Activated CD8-positive, alpha-beta memory T cell treated with anti-CD3 and anti-CD28 coated beads, Interleukin-2, amount 50 U/mL, for 24 hours (primary cell): ENCODE results near the gene AGAP6.
"Not testable (repeated sequence)": the region's sequence is repeated elsewhere in the genome, so short reads cannot be mapped to it uniquely, and the experiment has no call there.

Source experiments
- DNase-seq: peaks from one replicate; pipeline ENCODE4 v3.0.0-alpha.2; 2020; ENCODE audit errors: extremely low read depth

The AGAP6 gene

DNA sequence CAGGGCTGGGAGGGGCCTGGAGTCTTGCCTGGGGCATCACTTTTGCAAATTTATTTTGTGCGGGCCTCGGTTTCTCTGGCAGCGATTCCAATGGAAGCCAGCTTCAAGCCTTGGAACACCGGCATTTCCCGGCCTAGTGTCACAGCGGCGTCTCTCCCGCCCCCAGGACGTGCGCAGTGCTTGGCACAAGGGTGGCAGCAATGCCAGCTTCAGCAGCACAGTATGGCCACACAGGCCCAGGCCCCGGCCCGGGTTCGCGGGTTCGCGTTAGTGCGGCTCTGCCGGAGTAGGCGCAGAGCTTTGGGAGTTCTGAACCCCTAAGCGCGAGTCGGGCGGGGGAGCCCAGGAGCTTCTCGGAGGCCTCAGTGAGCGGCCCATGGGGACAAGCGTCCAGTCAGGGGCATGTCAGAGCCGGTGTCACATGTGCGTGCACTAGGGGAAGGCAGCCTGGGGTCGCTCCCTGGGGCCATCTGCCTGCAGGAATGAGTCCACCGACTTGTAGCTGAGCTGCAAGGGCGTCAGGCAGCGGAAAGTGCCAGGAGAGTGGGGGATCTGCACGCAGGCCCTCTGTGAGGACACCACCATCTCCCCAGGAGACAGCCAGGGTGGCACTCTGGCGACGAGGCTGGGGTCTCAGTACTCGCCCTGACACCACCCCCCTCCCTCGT is 36.6 kb downstream of the AGAP6 start:
- DNase-seq, result not testable (repeated sequence)

DNA sequence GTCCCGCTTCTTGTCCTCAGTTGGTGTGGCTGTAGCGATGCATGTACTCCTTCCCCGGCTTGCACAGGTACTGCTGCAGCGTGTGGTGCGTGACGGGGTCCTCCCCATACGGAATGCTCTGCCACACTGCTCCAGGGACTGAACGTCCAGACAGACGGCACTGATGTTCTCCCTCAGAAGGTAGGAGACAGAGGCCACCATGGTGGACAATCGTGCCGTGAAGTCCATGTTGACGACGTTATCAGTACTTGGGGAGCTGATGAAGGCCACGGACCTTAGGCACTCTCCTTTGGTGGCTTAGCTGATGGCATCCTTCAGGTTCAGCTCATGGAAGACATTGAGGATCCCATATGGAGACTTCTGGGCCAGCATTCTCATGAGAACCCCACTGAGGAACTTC is 37.4 kb downstream of the AGAP6 start:
- DNase-seq, result no peak

- DNase-seq, result no peak
Measured at GRCh38 chr10:50027195-50027594, 39.0 kb downstream of the AGAP6 start.

DNA sequence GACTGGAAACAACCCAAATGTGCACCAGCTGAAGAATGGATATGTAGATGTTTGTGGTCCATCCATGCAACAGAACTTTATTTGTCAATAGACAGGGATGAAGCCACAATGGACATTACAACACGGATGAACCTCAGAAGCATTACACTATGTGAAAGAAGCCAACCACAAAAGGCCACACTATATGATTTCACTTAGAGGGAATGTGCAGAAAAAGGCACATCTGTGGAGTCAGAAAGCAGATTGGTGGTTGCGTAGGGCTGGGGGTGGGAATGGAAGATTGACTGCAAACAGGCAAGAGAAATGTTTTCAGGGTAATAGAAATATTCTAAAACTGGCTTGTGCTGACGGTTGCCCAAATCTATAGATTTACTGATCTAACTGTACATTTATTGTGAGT is 45.3 kb downstream of the AGAP6 start:
- no peak for DNase-seq

DNA sequence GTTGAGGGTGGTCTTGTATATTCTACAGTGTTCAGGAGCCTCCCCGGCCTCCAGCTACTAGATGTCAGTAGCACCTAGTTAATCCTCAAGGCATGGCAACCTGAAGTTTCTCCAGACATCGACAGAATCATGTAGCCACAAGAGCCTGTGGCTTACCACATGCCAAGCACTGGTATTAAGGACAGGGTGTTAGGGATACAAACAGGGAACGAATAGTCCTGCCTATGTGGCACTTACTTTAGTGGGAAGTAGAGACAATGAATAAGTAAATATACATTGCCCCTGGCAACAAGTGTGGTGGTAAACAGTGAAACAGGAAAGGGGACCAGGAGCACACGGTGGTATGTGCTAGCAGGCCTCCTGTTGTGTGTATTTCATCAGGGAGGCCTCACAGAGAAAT is 47.1 kb downstream of the AGAP6 start:
- not testable (repeated sequence) for DNase-seq

DNA sequence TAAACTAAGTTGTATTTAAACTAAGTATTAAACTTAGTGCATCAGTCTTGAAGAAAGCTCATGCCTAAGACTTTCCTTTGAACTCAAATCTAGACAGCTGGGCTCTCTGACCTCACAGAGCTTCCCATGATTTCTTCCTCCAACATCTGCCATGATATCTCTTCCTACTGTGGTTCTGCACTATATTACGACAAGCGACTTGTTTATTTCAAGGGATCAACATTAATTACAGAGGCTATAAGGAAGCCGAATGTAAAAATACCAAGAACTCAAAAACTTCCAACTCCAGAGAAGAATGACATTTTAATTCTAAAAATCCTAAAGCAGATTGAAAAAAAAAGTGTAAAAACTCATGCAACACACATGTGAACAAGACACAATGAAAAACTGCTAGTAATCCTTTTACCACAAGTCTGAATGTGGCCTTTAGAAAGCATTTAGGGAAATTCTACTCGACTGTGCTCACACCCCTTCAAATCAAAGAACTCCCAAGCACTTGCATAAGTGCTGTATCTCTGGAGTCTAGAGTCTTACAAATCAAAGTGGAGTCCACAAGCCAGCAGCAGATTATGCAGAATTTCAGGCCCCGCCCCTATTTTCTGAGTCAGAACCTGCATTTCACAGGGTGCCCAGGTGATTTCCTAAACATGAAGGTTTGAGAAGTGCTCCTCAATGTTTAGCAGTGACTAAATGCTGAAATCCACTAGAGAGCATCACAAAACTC is 56.9 kb downstream of the AGAP6 start:
- DNase-seq, result no peak

- DNase-seq, result not testable (repeated sequence)
Measured at GRCh38 chr10:50046457-50046856, 58.3 kb downstream of the AGAP6 start.

GRCh38 chr10:50047594-50047993 is 59.4 kb downstream of the AGAP6 start:
- DNase-seq, result not testable (repeated sequence)

DNA sequence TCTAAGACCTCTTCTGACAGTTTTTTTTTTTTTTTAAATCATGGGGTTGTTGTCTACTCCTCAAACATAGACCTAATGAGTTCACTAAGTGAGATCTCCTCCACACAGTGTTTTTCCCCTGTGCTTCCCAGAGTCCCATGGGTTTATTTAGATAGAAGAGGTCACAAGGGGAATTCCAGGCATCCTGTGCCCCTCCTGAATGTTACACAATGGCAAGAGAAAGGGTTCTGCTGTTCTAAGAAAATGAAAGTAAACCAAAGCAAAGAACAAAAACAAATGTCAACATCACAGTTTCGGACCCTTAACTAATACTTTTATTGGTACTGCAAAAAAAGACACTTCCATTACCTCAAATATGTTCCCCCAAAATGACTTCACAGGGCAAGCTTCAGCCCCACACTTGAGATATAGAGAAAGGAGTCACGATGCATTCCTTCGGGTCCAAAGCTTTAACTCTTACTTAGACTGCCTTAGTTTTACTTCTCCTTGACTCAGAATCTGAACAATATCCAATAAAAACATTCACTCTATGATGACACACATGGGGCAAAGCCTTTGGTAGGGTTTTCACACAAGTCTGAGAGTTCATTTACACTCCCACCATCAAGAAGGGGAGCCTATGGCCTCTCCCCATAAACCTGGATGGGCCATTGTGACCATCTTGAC is 63.9 kb downstream of the AGAP6 start:
- not testable (repeated sequence) for DNase-seq

GRCh38 chr10:50052778-50053376 is 64.7 kb downstream of the AGAP6 start:
- DNase-seq, result not testable (repeated sequence)

DNA sequence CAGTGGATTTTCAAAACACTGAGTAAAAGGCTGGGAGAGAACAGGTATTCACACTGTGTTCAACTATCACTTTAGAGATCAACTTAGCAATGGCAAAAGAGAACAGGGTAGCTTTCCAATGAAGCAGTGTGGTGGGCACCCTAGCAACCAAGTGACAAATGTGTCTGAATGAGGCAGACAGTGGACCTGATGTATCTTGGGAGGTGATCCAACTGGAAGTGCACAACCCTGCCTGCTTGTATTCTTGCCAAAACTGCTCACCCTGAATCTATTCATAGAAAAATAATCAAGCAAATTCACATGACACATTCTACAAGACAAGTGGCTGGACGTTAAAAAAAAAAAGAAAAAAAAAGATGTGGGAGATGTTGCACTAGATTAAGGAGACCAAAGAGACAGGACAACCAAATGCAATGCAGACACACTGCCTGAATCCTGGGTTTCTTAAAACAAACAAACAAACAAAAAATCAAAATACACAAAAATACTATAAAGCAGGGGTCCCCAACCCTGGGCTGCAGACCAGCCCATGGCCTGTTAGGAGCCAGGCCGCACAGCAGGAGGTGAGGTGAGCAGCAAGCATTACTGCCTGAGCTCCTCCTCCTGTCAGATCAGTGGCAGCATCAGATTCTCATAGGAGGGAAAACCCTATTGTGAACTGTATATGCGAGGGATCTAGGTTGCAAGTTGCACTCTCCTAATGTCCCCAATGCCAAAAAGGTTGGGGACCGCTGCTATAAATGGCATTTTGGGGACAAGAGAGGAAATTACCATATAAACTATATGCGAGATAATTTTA is 67.5 kb downstream of the AGAP6 start:
- not testable (repeated sequence) for DNase-seq

DNA sequence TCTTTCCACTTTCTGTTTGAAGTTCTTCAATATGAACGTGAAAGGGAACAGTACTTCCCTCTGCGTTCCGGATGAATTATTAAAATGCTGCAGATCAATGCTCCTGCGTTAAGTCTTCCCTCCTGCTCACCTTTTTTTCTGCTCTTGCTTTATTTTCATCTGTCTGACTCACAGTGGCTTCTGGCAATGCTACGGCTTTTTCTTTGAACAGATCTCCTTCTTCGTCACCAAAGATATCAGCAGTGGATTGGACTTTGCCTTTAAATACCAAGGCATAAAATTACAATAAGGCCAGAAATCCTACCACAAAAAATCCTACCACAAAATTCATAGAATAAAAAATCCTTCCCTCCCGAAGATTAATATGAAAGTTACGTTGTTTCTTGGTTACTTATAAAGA is 68.4 kb downstream of the AGAP6 start:
- not testable (repeated sequence) for DNase-seq

GRCh38 chr10:50058727-50059126 is 70.5 kb downstream of the AGAP6 start:
- not testable (repeated sequence) for DNase-seq

- not testable (repeated sequence) for DNase-seq
Measured at GRCh38 chr10:50059946-50060345, 71.7 kb downstream of the AGAP6 start.
